B cell (primary cell): Measurements from ENCODE around the gene EHBP1L1. TPM values are rescaled to one million over a fixed set of nuclear protein-coding genes. Genes with fewer than 3 reads are reported as not detected.

ENCODE experiments used
- ATAC-seq: fragments of 200-7000 bp; cut with Tn5 transposase; one replicate; pipeline ENCODE4 v1.10.0; 2021; ENCODE audit warnings: low read depth, mild to moderate bottlenecking, moderate number of reproducible peaks, moderate library complexity
- CTCF ChIA-PET: fragments of 350-600 bp; sonication (Branson Sonifier 250); formaldehyde crosslinking; loops from one replicate; lab custom pipeline; 2021; ENCODE audit warnings: antibody characterized with exemption, inconsistent platforms; lab: Charles Lee
- POLR2A ChIA-PET: fragments of 350-600 bp; sonication (Branson Sonifier 250); formaldehyde crosslinking; loops from one replicate; lab custom pipeline; 2021; ENCODE audit warnings: antibody characterized with exemption; lab: Charles Lee
- DNase-seq: peaks from one replicate; pipeline ENCODE4 v3.0.0; 2013
- H2AFZ ChIP-seq: 2 replicates; pipeline ENCODE4 v1.6.1; 2012; ENCODE audit warnings: mild to moderate bottlenecking, low read depth, low read length; ENCODE audit not compliant: insufficient read depth, poor library complexity, severe bottlenecking
- H3K27ac ChIP-seq, 2 donors: 1 replicate in 1 of 2; 2 replicates in 1 of 2; pipeline ENCODE4 v1.5.1; 2012 to 2013; ENCODE audit warnings: low read length in 2 of 2, mild to moderate bottlenecking in 2 of 2, moderate library complexity in 1 of 2
- H3K27me3 ChIP-seq, 4 experiments: fragments of 200-600 bp in 1 of 4; sonication (generic) in 1 of 4; replicated peaks in 1 of 4; 1 replicate in 2 of 4; 2 replicates in 2 of 4; pipeline versions ENCODE4 v1.6.1 to v1.7.0; 2013 to 2016; ENCODE audit warnings: low read length in 3 of 4, mild to moderate bottlenecking in 2 of 4, mixed read lengths in 1 of 4, moderate library complexity in 1 of 4; ENCODE audit not compliant: insufficient read depth in 4 of 4, control insufficient read depth in 3 of 4; ENCODE audit errors: control extremely low read depth in 1 of 4
- H3K36me3 ChIP-seq, 2 experiments: replicated peaks in 1 of 2; 1 replicate in 1 of 2; 2 replicates in 1 of 2; pipeline versions ENCODE4 v1.6.1 to v1.7.1; 2013; ENCODE audit warnings: low read length in 1 of 2; ENCODE audit not compliant: insufficient read depth in 2 of 2, control insufficient read depth in 1 of 2; ENCODE audit errors: control extremely low read depth in 1 of 2, extremely low read depth in 1 of 2
- H3K4me1 ChIP-seq, 2 donors: fragments of 200-600 bp in 1 of 2; sonication (generic) in 1 of 2; 1 replicate in 1 of 2; 2 replicates in 1 of 2; pipeline versions ENCODE4 v1.5.1 to v1.6.1; 2013 to 2017; ENCODE audit warnings: low read length in 2 of 2; ENCODE audit not compliant: control insufficient read depth in 2 of 2, insufficient read depth in 2 of 2
- H3K4me2 ChIP-seq: replicated peaks from 2 replicates; pipeline ENCODE3; 2012; ENCODE audit warnings: mild to moderate bottlenecking, low read depth, low read length; ENCODE audit not compliant: poor library complexity, severe bottlenecking
- H3K4me3 ChIP-seq, 5 experiments: fragments of 200-600 bp in 1 of 5; sonication (generic) in 1 of 5; 1 replicate in 3 of 5; 2 replicates in 2 of 5; pipeline versions ENCODE4 v1.5.1 to v1.7.0; 2011 to 2016; ENCODE audit warnings: low read length in 4 of 5, mild to moderate bottlenecking in 4 of 5, low read depth in 2 of 5, control low read depth in 1 of 5, moderate library complexity in 1 of 5; ENCODE audit not compliant: insufficient read depth in 1 of 5; ENCODE audit errors: control extremely low read depth in 1 of 5, extremely low read depth in 1 of 5
- H3K79me2 ChIP-seq: fragments of 200-600 bp; sonication (generic); one replicate; pipeline ENCODE4 v1.6.0; 2016; ENCODE audit warnings: low read length; ENCODE audit not compliant: control insufficient read depth, insufficient read depth
- H3K9ac ChIP-seq: fragments of 200-600 bp; sonication (generic); 2 replicates; pipeline ENCODE4 v1.6.1; 2017; ENCODE audit warnings: mild to moderate bottlenecking, low read length, moderate library complexity
- H3K9me3 ChIP-seq, 3 donors: one replicate each; pipeline versions ENCODE4 v1.6.1 to v1.7.1; 2013; ENCODE audit warnings: low read length in 2 of 3; ENCODE audit not compliant: control insufficient read depth in 2 of 3, insufficient read depth in 1 of 3; ENCODE audit errors: control extremely low read depth in 1 of 3
- H4K20me1 ChIP-seq: 2 replicates; pipeline ENCODE4 v1.6.0; 2012; ENCODE audit warnings: mild to moderate bottlenecking, low read length; ENCODE audit not compliant: insufficient read depth, control insufficient read depth, poor library complexity, severe bottlenecking
- H3K27ac Mint-ChIP-seq: one replicate; pipeline ENCODE4 v1.8.0; 2021; ENCODE audit warnings: mixed read lengths
- H3K27me3 Mint-ChIP-seq: one replicate; pipeline ENCODE4 v1.8.0; 2021; ENCODE audit warnings: mixed read lengths
- H3K4me1 Mint-ChIP-seq: one replicate; pipeline ENCODE4 v1.8.0; 2021; ENCODE audit warnings: mixed read lengths
- H3K4me3 Mint-ChIP-seq: one replicate; pipeline ENCODE4 v1.8.0; 2021; ENCODE audit warnings: mixed read lengths
- H3K9me3 Mint-ChIP-seq: one replicate; pipeline ENCODE4 v1.8.0; 2022; ENCODE audit warnings: mixed read lengths; ENCODE audit not compliant: insufficient read depth
- EZH2 ChIP-seq: IDR thresholded peaks from 2 replicates; pipeline ENCODE4 v1.6.1; 2012; ENCODE audit warnings: borderline replicate concordance, low read depth, mild to moderate bottlenecking, moderate library complexity, low read length; ENCODE audit not compliant: insufficient read depth, poor library complexity, severe bottlenecking
- WGBS: methylation state at CpG from one replicate; pipeline ENCODE4 v1.1.5; 2013; ENCODE audit warnings: missing lambda C conversion rate; ENCODE audit not compliant: insufficient coverage; 5-methylcytosine and 5-hydroxymethylcytosine counted together
- intact Hi-C: fragments of 100-400 bp; cut with micrococcal nuclease; formaldehyde crosslinking; loops from one replicate; pipeline ENCODE4 v1.10.0; 2022
- polyA plus RNA-seq: library from polyadenylated mRNA; depleted of rRNA; stranded (reverse); fragments of >200 nt; gene quantifications from 2 replicates; pipeline ENCODE4 v1.2.3, GENCODE V29; 2012
- total RNA-seq, 2 donors: library from RNA; stranded (reverse); fragments of 120-200 nt in 1 of 2; gene quantifications; 1 replicate in 1 of 2; 2 replicates in 1 of 2; pipeline versions ENCODE4 v1.2.3 to v1.2.4, GENCODE V29; 2013 to 2022
- TF ChIP-seq, protein P1 (sequence below): fragments of 200-600 bp; IDR thresholded peaks from one replicate; pipeline ENCODE4 v1.8.0; 2022; ENCODE audit warnings: antibody characterized with exemption, mild to moderate bottlenecking

Gene EHBP1L1
- total and polyA plus RNA-seq, 2 donors (not counting 1 experiment from before 2014, with no cell fraction given), result 202 to 279 TPM

DNA sequence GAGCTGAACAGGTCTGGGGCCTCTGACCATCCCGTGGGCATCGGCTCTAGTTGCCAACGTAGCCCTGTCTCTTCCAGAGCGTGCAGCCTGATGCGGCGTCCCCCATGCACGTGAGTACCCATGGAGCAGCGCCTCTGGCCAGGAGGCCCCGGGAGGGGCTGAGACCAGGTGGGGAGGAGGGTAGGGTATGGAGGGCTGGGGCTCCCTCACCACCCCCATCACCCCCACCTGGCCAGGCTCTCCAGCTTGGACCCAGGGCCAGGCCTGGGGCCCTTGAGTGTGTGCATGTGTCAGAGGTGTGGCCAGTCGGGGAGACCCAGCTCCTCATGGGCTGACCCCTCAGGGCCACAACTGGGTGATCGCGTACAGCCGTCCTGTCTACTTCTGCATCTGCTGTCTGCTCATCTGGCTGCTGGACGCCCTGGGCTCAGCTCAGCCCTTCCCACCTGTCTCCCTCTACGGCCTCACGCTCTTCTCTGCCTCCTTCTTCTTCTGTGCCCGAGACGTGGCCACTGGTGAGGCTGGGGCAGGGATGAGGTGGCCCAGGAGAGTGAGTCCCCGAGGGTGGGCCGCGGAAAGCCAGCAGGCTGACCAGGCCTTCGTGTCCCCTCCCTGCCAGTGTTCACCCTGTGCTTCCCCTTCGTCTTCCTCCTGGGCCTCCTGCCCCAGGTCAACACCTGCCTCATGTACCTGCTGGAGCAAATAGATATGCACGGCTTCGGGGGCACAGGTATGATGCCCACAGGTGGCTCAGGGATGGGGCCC is 48.2 kb downstream of the EHBP1L1 start:
- H3K9me3 Mint-ChIP-seq, result no peaks in the 10 kb centered on the region
- ChIA-PET POLR2A (no interaction called here), CTCF (interaction anchor here (0.9 to 6.7 kb wide), 4 partner anchors 8 to 147 kb away, joined by 3 to 86 read pairs (median 35); partner anchors contain the start of gene SIPA1)

More for the DNA sequence above, 48.2 kb downstream of the EHBP1L1 start:
- Mint-ChIP-seq H3K4me3 (no peak overlapping the region), H3K27ac (no peak overlapping the region), H3K4me1 (peaks cover 16% of the 10 kb centered on the region), H3K27me3 (no peaks in the 10 kb centered on the region)
- Histone ChIP-seq H4K20me1 (peaks cover 42% of the 10 kb centered on the region), H3K4me2 (no peak overlapping the region), H3K79me2 (peaks cover 74% of the 10 kb centered on the region), H2AFZ (no peak overlapping the region), H3K27me3 (no peaks in the 10 kb centered on the region), H3K9ac (no peak overlapping the region), H3K36me3 (peaks cover 0 to 86% of the 10 kb centered on the region in 2 experiments), H3K9me3 (no peaks in the 10 kb centered on the region), H3K4me1 (peaks cover 6 to 11% of the 10 kb centered on the region in 2 donors), H3K4me3 (no peak overlapping the region), H3K27ac (no peak overlapping the region)
- TF ChIP-seq, protein P1, sequence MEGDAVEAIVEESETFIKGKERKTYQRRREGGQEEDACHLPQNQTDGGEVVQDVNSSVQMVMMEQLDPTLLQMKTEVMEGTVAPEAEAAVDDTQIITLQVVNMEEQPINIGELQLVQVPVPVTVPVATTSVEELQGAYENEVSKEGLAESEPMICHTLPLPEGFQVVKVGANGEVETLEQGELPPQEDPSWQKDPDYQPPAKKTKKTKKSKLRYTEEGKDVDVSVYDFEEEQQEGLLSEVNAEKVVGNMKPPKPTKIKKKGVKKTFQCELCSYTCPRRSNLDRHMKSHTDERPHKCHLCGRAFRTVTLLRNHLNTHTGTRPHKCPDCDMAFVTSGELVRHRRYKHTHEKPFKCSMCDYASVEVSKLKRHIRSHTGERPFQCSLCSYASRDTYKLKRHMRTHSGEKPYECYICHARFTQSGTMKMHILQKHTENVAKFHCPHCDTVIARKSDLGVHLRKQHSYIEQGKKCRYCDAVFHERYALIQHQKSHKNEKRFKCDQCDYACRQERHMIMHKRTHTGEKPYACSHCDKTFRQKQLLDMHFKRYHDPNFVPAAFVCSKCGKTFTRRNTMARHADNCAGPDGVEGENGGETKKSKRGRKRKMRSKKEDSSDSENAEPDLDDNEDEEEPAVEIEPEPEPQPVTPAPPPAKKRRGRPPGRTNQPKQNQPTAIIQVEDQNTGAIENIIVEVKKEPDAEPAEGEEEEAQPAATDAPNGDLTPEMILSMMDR, result no peak
- TF ChIP-seq EZH2, result no peak
- 97% methylated on average over 17 of the region's 25 CpGs for WGBS
- intact Hi-C loops, result no loop called here
- DNase-seq (no peak), ATAC-seq (no peak)
